ENCODE measurements around the gene NEDD8. TPM values are rescaled to one million over a fixed set of nuclear protein-coding genes. Genes with fewer than 3 reads are reported as not detected.

NEDD8 gene
- total and polyA plus RNA-seq, 2 experiments from 2014 or later = 130 to 418 TPM

DNA sequence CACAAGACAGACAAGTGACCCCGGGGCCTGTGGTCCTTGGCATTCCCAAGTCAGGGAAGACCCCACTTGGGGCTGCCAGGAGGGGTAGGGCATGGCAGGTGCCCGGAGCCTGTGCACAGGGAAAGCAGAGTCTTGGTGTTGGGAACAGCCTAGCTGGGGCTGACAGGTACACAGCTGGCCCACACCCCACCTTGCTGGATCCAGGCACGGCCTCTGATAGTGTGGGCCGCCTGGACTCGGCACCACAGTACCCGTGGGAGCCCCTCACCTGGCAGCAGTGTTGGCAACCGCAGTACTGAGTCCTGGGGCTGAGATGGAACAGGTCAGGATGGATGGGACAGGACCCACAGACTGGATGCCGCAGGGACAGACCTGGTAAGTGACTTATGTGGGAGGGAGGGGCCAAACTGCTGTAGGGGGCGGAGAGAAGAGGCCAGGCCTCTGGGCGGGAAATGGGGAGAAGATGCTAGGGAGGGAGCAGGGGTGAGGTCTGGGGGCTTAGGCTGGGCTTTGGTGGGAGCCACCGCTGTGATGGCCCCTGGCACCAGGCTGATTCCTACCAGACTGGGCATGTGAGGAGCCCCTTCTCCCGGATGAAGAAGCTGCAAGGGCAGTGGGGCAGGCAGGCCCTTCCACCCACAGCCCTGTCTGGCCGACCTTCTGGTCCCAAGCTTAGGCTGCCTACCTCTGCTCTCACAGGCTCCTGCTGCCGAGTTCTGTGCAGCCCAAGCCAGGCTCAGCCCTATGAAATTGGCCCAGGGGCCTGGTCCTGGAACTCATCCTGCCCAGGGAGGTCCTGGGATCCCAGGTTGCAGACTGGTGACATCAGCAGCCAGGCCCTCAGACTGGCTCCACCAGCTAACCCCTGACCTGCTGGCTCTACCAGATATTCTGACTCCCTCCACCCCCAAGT lies 30.9 kb upstream of the NEDD8 start, which contains the start of gene TGM1 (continued):
- TF ChIP-seq, protein P1, sequence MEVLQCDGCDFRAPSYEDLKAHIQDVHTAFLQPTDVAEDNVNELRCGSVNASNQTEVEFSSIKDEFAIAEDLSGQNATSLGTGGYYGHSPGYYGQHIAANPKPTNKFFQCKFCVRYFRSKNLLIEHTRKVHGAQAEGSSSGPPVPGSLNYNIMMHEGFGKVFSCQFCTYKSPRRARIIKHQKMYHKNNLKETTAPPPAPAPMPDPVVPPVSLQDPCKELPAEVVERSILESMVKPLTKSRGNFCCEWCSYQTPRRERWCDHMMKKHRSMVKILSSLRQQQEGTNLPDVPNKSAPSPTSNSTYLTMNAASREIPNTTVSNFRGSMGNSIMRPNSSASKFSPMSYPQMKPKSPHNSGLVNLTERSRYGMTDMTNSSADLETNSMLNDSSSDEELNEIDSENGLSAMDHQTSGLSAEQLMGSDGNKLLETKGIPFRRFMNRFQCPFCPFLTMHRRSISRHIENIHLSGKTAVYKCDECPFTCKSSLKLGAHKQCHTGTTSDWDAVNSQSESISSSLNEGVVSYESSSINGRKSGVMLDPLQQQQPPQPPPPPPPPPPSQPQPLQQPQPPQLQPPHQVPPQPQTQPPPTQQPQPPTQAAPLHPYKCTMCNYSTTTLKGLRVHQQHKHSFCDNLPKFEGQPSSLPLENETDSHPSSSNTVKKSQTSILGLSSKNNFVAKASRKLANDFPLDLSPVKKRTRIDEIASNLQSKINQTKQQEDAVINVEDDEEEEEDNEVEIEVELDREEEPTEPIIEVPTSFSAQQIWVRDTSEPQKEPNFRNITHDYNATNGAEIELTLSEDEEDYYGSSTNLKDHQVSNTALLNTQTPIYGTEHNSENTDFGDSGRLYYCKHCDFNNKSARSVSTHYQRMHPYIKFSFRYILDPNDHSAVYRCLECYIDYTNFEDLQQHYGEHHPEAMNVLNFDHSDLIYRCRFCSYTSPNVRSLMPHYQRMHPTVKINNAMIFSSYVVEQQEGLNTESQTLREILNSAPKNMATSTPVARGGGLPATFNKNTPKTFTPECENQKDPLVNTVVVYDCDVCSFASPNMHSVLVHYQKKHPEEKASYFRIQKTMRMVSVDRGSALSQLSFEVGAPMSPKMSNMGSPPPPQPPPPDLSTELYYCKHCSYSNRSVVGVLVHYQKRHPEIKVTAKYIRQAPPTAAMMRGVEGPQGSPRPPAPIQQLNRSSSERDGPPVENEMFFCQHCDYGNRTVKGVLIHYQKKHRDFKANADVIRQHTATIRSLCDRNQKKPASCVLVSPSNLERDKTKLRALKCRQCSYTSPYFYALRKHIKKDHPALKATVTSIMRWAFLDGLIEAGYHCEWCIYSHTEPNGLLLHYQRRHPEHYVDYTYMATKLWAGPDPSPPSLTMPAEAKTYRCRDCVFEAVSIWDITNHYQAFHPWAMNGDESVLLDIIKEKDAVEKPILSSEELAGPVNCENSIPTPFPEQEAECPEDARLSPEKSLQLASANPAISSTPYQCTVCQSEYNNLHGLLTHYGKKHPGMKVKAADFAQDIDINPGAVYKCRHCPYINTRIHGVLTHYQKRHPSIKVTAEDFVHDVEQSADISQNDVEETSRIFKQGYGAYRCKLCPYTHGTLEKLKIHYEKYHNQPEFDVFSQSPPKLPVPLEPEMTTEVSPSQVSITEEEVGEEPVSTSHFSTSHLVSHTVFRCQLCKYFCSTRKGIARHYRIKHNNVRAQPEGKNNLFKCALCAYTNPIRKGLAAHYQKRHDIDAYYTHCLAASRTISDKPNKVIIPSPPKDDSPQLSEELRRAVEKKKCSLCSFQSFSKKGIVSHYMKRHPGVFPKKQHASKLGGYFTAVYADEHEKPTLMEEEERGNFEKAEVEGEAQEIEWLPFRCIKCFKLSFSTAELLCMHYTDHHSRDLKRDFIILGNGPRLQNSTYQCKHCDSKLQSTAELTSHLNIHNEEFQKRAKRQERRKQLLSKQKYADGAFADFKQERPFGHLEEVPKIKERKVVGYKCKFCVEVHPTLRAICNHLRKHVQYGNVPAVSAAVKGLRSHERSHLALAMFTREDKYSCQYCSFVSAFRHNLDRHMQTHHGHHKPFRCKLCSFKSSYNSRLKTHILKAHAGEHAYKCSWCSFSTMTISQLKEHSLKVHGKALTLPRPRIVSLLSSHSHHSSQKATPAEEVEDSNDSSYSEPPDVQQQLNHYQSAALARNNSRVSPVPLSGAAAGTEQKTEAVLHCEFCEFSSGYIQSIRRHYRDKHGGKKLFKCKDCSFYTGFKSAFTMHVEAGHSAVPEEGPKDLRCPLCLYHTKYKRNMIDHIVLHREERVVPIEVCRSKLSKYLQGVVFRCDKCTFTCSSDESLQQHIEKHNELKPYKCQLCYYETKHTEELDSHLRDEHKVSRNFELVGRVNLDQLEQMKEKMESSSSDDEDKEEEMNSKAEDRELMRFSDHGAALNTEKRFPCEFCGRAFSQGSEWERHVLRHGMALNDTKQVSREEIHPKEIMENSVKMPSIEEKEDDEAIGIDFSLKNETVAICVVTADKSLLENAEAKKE (CRISPR knock-in tag; IDR thresholded peaks at IDR 0.05) = no peak

DNA sequence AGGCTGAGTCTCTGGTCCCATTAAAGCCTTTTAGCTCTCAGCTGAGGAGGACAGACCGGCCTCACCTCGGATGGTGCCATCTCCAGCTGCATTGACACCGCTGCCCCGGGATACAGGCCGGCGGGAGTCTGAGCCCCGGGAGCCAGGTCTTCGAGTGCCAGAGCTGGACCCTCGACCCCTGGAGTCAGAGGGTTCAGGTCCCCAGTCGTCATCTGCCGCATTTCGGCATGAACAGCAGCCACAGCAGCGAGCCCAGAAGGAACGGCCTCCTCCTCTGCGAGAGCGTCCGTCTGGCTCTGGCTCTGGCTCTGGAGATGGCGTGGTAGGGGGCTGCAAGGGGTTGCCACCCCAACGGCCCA lies 29.8 kb upstream of the NEDD8 start:
- Histone ChIP-seq H3K27me3 (ENCODE audit: insufficient read depth) (no peaks in the 10 kb centered on the region), H4K20me1 (replicated peaks; ENCODE audit: insufficient read depth) (no peaks in the 10 kb centered on the region), H3K4me2 (no peak overlapping the region), H3K9me2 (ENCODE audit: insufficient read depth) (no peaks in the 10 kb centered on the region), H3K36me3 (ENCODE audit: insufficient read depth) (no peaks in the 10 kb centered on the region), H3K4me3 (no peak overlapping the region), H3K4me1 (ENCODE audit: insufficient read depth) (no peaks in the 10 kb centered on the region), H3K27ac (ENCODE audit: low read depth) (no peak overlapping the region), H3K79me2 (replicated peaks; ENCODE audit: insufficient read depth) (no peaks in the 10 kb centered on the region), H2AFZ (no peak overlapping the region), H3F3A (replicated peaks; ENCODE audit: low read depth) (no peaks in the 10 kb centered on the region)
- ATAC-seq (no peak), DNase-seq (ENCODE audit: low spot score) (no peak)
- Mint-ChIP-seq H3K27me3 (ENCODE audit: insufficient read depth, low read depth, poor library complexity) (peaks cover 14% of the 10 kb centered on the region), H3K4me3 (no peak overlapping the region), H3K36me3 (ENCODE audit: low read depth) (peaks cover under 1% of the 10 kb centered on the region; the same call in 2 of the 3 replicates), H3K4me1 (peaks cover 7% of the 10 kb centered on the region; the same call in 2 of the 3 replicates), H3K27ac (no peak overlapping the region), H3K9me3 (no peaks in the 10 kb centered on the region)
- TF ChIP-seq CREB1 (CRISPR knock-in tag; IDR thresholded peaks at IDR 0.05; ENCODE audit: low read depth) (no peak), CTCF (conservative IDR thresholded peaks at IDR 0.05; ENCODE audit: low read depth in 2 of 2) (no peak), REST (IDR thresholded peaks at IDR 0.05; ENCODE audit: unreplicated experiment) (no peak), ZNF114 (CRISPR knock-in tag; IDR thresholded peaks at IDR 0.05) (no peak), ZNF331 (CRISPR knock-in tag; IDR thresholded peaks at IDR 0.05; ENCODE audit: low read depth) (no peak), POLR2AphosphoS5 (IDR thresholded peaks at IDR 0.05; ENCODE audit: low read depth) (no peak), EZH2 (IDR thresholded peaks at IDR 0.05; ENCODE audit: low read depth, unreplicated experiment) (no peak), EZH2phosphoT487 (IDR thresholded peaks at IDR 0.05; ENCODE audit: unreplicated experiment) (no peak)
- TF ChIP-seq, protein P2, sequence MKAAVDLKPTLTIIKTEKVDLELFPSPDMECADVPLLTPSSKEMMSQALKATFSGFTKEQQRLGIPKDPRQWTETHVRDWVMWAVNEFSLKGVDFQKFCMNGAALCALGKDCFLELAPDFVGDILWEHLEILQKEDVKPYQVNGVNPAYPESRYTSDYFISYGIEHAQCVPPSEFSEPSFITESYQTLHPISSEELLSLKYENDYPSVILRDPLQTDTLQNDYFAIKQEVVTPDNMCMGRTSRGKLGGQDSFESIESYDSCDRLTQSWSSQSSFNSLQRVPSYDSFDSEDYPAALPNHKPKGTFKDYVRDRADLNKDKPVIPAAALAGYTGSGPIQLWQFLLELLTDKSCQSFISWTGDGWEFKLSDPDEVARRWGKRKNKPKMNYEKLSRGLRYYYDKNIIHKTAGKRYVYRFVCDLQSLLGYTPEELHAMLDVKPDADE (IDR thresholded peaks at IDR 0.05) = no peak

Data from GM23338 (cell line).